ENCODE measurements around the gene PTPRG.

The PTPRG gene

DNA sequence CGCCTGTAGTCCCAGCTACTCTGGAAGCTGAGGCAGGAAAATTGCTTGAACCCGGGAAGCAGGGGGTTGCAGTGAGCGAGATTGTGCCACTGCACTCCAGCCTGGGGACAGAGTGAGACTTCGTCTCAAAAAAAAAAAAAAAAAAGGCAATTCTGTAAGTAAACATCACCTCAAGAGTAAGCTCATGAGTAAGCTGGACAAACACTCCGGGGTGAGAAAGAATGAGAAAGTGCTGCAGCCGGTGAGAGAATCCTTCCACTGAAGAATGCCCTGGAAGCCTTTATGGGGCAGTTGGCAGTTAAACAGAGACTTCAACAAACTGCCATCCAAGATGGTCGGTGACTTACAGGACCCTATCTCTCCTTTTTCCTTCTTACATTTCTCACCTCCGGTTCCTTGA lies 764.5 kb downstream of the PTPRG start:
- H3K4me3 ChIP-seq (ENCODE audit: low read length), result no peak overlapping the region
- no peak for TF ChIP-seq ZNF274 (IDR thresholded peaks at IDR 0.05; ENCODE audit: low read depth, low read length)

DNA sequence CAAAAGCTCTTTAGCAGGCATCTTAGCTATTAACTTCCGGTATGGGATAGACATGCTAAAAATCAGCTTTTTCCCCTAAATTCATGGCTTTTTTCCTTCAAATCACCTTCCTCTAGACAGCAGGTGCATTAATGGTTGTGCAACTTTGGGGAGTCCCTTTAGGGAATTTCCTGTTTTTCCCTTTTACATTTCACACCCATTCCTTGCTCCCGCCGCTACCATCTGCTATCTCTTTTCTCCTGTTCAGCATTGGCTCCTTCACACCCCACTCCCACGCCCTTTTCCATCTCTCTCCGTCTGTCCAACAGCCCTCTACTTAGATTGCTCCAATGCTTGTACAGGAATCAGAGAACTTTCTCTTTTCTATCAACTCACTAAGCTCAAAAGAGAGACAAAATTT lies 768.6 kb downstream of the PTPRG start:
- TF ChIP-seq ZNF274 (IDR thresholded peaks at IDR 0.05; ENCODE audit: low read depth, low read length), result no peak
- H3K4me3 ChIP-seq (ENCODE audit: low read length), result no peak overlapping the region

DNA sequence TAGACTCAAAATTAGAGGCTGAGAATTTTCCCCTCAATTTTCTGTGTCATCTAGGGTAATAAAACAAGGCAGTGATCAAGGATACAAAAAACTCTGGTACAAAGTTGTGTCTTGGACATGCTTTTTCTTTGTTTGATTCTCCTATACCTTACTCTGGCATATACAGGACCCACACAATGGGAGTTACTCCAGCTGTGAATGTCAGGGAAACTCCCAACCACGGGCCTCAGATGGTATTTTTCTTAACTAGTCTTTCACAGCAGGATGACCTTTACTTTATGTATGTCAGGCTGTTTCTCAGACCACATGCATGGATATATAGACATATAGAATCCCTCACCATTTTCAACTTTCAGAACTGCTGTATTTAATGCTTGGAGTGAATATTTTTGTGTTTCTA lies 770.6 kb downstream of the PTPRG start:
- H3K4me3 ChIP-seq (ENCODE audit: low read length), result no peak overlapping the region
- no peak for TF ChIP-seq ZNF274 (IDR thresholded peaks at IDR 0.05; ENCODE audit: low read depth, low read length)

DNA sequence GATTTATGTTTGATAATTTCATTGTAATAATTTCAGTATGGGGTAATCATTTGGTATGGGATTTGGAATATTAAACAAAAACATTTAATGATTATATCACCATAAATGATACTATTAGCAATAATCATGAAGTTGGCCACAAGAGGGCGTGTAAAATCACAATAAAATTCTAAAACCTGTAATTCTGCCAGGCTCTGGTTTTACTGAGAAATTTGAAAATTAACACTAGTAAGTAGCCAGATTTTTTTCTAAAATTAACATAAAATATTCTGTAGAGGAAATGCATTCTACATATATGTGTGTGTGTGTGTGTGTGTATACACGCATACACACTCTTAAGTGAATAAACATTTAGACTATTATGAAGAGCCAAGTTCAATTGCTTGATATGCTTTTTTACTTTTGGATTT lies 771.5 kb downstream of the PTPRG start:
- no peak overlapping the region for H3K4me3 ChIP-seq (ENCODE audit: low read length)
- TF ChIP-seq ZNF274 (IDR thresholded peaks at IDR 0.05; ENCODE audit: low read depth, low read length), result no peak

DNA sequence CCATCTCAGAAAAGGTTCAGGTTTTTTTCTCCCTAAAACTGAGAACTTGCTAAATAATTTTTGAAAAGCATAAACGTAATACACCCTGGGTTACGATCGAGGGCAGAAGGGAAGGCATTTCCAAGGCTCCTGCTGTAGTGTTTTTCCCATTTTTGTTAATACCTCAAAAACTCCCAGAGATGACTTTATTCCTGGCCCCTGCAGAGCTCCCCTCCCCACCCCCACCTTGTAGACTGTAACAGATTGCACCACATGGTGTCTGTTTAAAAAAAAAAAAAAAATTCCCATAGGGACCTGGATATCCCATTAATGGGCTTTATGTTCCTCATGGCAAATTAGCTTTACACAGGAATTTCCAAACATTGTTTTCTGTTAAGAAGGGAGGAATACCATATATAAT lies 773.8 kb downstream of the PTPRG start:
- H3K4me3 ChIP-seq (ENCODE audit: low read length), result no peak overlapping the region
- TF ChIP-seq ZNF274 (IDR thresholded peaks at IDR 0.05; ENCODE audit: low read depth, low read length), result no peak

DNA sequence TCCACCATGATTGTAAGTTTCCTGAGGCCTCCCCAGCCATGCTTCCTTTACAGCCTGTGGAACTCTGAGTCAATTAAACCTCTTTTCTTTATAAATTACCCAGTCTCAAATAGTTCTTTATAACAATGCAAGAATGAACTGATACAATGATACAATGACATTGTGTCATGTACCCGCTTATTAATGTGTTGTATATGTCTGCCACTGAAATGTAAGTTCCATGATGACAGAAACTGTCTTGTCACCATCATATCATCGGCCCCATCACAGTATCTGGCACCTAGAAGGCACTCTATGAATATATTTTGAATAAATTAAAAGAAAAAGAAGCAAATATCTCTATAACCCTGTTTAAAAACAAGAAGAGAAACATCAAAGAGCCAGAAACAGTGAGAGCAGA lies 782.4 kb downstream of the PTPRG start:
- H3K4me3 ChIP-seq (ENCODE audit: low read length), result no peak overlapping the region
- no peak for TF ChIP-seq ZNF274 (IDR thresholded peaks at IDR 0.05; ENCODE audit: low read depth, low read length)
